Amygdala (tissue), 56 donors: ENCODE measurements around the gene KIAA0930.

Source experiments
- DNase-seq, 56 donors: peaks; one replicate each; lab custom pipeline; 2025; lab: John Stamatoyannopoulos, UW

KIAA0930 gene

DNA sequence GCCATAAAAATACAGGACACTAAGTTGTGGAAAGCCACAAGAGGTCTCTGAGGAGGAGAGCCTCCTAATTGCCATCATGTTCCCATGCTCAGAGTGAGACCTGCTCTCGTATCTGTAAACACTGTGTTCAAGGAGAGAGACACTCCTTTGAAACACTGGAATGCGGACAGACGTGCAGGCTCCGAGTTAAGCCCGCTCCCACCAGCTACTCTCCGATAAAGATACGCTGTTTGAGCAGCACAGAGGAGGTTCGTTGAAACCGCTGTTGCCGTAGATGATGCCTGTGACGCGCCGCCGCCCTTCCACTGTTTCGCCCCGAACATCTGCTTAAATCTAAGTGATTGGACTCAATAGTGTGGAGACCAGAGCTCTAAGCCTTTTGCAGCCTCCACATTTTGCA, 51.9 kb downstream of the KIAA0930 start:
- DNase-seq, result no peak

DNA sequence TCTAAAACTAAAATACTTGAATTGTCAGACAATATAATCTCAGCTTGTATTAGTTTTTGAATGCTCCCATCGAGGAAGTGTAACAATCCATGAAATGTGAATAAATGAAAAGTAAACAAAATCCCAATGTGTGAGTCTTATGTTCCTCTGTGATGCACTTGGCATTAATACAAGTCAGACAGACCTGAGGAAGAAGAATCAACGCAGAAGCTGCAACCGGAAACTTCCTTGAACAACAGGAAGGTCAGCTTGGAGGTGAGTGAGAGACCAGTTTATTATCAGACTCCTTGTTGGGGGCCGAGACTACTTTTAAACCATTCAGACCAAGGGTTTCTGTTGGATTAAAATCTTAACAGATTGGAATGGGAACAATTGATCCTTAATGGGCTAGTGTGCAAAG, 52.8 kb downstream of the KIAA0930 start:
- no peak for DNase-seq

- no peak for DNase-seq
Observed at GRCh38 chr22:45185718-45186514, 54.8 kb downstream of the KIAA0930 start.

GRCh38 chr22:45183974-45184373, 56.7 kb downstream of the KIAA0930 start:
- DNase-seq, result no peak

GRCh38 chr22:45181766-45182165, 58.9 kb downstream of the KIAA0930 start:
- DNase-seq, result no peak

DNA sequence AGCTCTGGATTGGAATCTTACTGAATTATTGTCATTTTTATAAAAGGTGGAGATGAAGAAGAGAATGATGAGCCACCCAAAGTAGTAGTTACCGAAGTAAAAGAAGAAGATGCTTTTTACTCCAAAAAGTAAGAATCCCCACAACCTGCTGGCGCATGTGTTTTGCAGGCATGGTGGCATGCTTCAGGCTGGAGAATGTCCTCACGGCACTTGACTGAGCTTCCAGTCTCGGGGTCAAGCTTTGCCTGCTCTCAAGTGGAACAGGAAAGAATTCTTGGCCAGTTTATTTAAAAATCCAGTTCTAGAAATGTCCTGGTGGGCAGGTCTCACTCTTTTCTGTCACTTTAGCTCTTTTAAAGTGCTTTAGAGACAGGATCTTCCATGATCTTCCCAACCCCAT, 59.5 kb downstream of the KIAA0930 start:
- no peak for DNase-seq

DNA sequence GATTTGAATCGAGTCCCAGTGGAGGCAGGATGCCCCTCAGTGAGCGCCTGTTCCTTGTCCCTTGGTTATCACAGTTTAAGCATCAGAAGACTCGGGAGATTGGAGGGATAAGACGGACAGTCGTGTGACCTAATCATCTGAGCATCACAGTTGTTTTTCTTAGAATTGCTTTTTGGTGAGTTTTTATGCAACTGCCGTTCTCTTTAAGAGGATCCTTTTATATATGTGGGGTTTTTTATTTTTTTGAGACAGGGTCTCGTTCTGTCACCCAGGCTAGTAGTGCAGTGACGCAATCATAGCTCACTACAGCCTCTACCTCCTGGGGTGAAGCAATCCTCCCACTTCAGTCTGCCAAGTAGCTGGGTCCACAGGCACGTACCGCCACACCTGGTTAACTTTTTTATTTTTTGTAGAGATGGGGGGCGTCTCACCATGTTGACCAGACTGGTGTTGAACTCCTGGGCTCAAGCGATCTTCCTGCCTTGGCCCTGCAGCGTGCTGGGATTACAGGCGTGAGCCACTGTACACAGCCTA, 60.5 kb downstream of the KIAA0930 start:
- no peak for DNase-seq

DNA sequence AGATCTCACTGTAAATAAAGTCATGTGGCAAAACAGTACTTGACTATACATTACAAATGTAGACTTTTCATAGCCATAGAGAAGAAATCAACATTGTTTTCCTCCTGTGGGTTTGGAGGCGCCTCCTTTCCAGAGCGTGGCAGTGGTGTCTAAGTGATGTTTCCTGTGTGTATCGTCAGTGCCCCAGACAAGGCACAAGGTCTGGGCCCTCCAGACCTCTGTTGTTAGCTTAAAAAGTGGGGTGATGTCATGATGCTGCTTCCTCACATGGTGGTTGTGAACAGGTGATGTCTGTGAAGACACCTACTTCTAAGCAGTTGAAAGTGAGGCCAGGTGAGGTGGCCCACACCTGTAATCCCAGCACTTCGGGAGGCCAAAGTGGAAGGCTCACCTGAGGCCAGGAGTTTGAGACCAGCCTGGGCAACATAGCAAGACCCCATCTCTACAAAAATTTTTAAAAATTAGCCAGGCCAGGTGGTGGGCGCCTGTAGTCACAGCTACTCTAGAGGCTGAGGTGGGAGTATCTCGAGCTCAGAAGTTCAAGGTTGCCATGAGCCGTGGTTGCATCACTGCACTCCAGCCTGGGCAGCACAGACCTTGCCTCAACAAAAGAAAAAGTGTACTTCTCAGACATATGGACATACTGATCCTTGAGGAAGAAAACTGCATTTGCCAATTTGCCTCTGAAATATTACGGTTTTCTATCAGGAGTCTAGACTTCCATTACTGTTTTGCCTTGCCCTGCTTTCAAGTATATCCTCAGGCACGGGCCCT, 61.2 kb downstream of the KIAA0930 start:
- no peak for DNase-seq

- DNase-seq, result no peak
Observed at GRCh38 chr22:45172881-45173585, 67.7 kb downstream of the KIAA0930 start.

- no peak for DNase-seq
Observed at GRCh38 chr22:45171830-45172229, 68.9 kb downstream of the KIAA0930 start.

DNA sequence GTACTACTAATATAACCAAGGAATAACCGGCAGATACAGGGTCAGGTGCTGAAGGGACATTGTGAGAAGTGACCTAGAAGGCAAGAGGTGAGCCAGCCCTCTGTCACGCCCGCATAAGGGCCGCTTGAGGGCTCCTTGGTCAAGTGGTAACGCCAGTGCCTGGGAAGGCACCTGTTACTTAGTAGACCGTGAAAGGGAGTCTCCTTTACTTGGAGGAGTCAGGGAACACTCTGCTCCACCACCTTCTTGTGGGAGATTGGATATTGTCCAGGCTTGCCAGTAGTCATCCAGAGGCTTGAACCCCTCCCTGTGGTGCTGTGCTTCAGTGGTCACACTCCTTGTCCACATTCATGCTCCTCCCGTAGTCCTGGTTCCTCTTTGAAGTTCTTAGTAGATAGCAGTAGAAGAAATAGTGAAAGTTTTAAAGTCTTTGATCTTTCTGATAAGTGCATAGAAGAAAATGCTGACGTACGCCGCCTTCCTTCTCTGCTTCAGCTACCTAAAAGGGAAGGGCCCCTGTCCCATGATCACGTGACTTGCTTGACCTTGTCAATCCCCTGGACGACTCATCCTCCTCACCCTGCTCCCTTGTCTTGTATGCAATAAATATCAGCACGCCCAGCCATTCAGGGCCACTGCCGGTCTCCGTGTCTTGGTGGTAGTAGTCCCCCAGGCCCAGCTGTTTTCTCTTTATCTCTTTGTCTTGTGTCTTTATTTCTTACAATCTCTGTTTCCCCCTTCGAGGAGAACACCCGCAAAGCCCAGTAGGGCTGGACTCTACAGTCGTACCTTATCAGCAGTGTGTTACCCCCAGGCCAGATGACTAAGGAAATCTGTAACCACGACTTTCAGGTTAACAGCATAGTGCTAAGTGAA, 70.9 kb downstream of the KIAA0930 start:
- DNase-seq, result no peak

DNA sequence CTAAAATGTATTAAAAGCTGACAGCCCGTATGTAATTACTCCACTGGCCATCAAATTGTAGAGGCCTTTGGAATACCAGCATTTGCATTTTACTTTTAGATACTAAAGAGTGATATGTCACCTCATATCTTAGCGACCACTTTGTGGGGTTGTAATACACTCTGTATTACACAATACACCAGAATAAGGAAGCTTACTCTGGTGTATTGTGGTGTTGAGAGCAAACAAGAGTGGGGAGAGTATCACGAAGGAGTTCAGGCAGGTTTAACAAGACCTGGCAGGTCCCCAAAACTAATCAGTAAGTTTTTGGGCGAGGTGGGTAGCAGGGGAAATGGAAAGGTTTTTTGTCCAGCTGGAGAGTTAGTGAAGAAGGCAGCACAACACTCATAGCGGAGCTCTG, 73.8 kb downstream of the KIAA0930 start:
- DNase-seq, result no peak

DNA sequence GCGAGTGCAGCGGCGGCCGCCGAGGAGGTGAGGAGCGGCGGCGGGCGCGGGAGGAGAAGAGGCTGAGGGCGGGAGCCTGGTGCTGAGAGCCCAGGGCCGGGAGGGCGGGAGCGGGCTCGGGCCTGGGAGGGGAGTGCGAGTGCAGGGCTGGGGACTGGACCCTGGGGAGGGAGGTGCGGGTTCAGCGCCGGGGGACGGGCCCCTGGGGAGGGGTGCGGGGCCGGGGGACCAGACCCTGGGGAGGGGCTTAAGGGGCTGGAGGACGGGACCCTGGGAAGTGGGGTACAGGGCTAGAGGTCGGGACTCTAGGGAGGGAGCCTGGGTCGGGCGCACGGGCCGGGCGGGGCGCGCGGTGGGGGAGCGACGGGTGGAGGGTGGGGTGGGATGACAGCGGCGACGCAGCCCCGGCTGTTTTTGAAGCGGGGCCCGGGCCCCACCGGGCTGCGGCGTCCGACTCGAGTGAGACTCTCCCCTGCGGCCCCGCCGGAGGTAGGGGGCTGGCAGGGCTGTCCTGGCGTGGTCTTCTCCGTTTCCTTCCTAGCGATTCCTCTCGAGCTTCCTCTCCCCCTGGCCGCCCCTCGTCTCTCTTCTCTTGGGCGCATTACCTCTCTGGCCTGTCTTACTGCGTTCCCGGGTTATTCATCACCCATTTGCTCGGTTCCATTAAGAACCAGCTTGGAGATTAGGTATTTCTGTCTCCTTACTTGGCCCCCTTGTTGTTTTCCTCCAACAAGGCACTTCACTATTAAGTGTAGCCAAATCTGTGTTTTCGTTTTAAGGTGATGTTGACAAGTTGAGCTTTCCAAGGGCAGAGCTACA, 76.2 kb downstream of the KIAA0930 start:
- peak in 12 of 56 donors; percentile 16 to 53 (median 36) for DNase-seq

DNA sequence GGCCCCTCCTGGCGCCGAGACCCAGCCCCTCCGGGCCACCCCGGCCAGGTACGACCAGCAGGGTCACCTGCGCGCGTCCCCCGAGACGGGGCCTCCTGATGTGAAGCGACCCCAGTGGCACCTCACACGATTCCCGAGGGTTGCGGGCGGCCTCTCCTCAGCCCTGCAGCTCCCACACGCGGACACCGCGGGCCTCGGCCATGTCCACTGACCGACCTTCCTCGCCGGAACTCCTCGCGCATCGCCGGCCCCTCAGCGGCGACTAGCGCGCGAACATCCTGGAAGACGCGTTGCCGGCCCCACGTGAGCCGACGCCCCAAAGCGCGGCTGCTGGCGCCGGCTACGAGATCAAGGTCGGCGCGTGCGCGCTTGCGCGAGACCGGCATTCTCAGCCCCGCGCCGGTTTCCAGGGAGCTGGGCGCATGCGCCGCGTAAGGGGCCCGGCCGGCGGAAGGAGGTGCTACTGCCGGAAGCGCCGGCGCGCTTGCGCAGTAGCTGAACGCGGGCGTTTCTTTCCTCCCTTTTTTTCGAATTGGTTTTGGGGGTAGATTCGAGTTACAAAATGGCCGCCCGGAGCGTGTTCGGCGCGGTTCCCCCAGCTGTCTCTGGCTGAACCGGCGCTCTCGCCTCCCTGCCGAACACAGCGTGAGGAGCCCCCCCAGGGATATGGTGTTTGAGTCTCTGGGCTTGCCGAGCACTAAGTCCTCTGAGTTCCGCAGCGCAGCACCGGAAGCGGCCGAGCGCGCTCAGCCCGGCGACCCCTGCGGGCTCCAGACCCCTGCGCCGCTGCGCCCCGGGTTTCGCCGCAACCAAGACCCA, 77.0 kb downstream of the KIAA0930 start, which contains the start of gene NUP50:
TSS of gene NUP50 (plus strand) at position 475 of the 819 bp plus-strand sequence. CDS start 4,253 bp downstream, outside the sequence.
- peak; percentile 27 to 94 (median 84) for DNase-seq

GRCh38 chr22:45163099-45163450, 77.6 kb downstream of the KIAA0930 start:
- peak in 1 of 56 donors; percentile 41 for DNase-seq

- no peak for DNase-seq
Observed at GRCh38 chr22:45162531-45162930, 78.2 kb downstream of the KIAA0930 start.

- DNase-seq, result no peak
Observed at GRCh38 chr22:45159652-45160462, 80.8 kb downstream of the KIAA0930 start.
